ENCODE data around the gene ALKBH3. TPM values are rescaled to one million over a fixed set of nuclear protein-coding genes. Genes with fewer than 3 reads are reported as not detected.

ALKBH3 gene
- total RNA-seq, 4 donors from 2014 or later: 17.4 to 38.2 (median 24.6) TPM

GRCh38 chr11:43898574-43898973, 17.9 kb downstream of the ALKBH3 start:
- intact Hi-C loops (cut with DNase I): no loop called here
- 87% methylated on average over 7 of the region's 7 CpGs for WGBS

GRCh38 chr11:43899094-43899493, 18.5 kb downstream of the ALKBH3 start:
- Histone ChIP-seq H3K4me3 (no peak overlapping the region), H3K36me3 (peaks cover 41 to 89% (median 73%) of the 10 kb centered on the region in 4 donors), H3K9me3 (no peaks in the 10 kb centered on the region), H3K4me1 (peaks cover 0 to 3% (median 0%) of the 10 kb centered on the region in 4 donors), H3K27me3 (no peaks in the 10 kb centered on the region), H3K27ac (replicated peaks in 1 of 4) (no peak overlapping the region)
- 91% methylated on average over 13 of the region's 13 CpGs for whole genome bisulfite sequencing
- TF ChIP-seq EP300 (IDR thresholded peaks at IDR 0.05) (no peak), POLR2AphosphoS5 (IDR thresholded peaks at IDR 0.05) (no peak), CTCF (IDR thresholded peaks at IDR 0.05) (no peak), POLR2A (IDR thresholded peaks at IDR 0.05; ENCODE audit: low read depth) (no peak)
- no peak for DNase-seq (ENCODE audit: extremely low spot score)
- intact Hi-C loops (cut with DNase I): no loop called here

More at GRCh38 chr11:43898574-43898973, 17.9 kb downstream of the ALKBH3 start:
- no peaks in the 10 kb centered on the region for H3K9me3 ChIP-seq
- no peak overlapping the region for H3K4me3 ChIP-seq
- peaks cover 41 to 89% (median 73%) of the 10 kb centered on the region in 4 donors for H3K36me3 ChIP-seq
- no peak for DNase-seq (ENCODE audit: extremely low spot score)
- no peaks in the 10 kb centered on the region for H3K4me1 ChIP-seq
- H3K27me3 ChIP-seq: no peaks in the 10 kb centered on the region
- H3K27ac ChIP-seq (replicated peaks in 1 of 4): no peak overlapping the region
- TF ChIP-seq POLR2AphosphoS5 (IDR thresholded peaks at IDR 0.05) (no peak), POLR2A (IDR thresholded peaks at IDR 0.05; ENCODE audit: low read depth) (no peak), CTCF (IDR thresholded peaks at IDR 0.05) (no peak), EP300 (IDR thresholded peaks at IDR 0.05) (no peak)

- Histone ChIP-seq H3K4me3 (no peak overlapping the region), H3K27me3 (no peaks in the 10 kb centered on the region), H3K36me3 (peaks cover 41 to 68% (median 62%) of the 10 kb centered on the region in 4 donors), H3K4me1 (peaks cover 16 to 21% (median 16%) of the 10 kb centered on the region in 4 donors), H3K9me3 (no peaks in the 10 kb centered on the region), H3K27ac (replicated peaks in 1 of 4) (no peak overlapping the region)
- no peak for DNase-seq (ENCODE audit: extremely low spot score)
- intact Hi-C loops (cut with DNase I): no loop called here
- 93% methylated on average over 4 of the region's 4 CpGs for whole genome bisulfite sequencing
- TF ChIP-seq EP300 (IDR thresholded peaks at IDR 0.05): no peak
These were observed 20.9 kb downstream of the ALKBH3 start for GRCh38 chr11:43901551-43901950.

- H3K4me1 ChIP-seq: peaks cover 16 to 21% (median 16%) of the 10 kb centered on the region in 4 donors
- no peak overlapping the region for H3K4me3 ChIP-seq
- H3K27ac ChIP-seq (replicated peaks in 1 of 4): no peak overlapping the region
- no peak for TF ChIP-seq CTCF (IDR thresholded peaks at IDR 0.05)
- no peak for TF ChIP-seq POLR2AphosphoS5 (IDR thresholded peaks at IDR 0.05)
- no peak for TF ChIP-seq EP300 (IDR thresholded peaks at IDR 0.05)
- no peak for TF ChIP-seq POLR2A (IDR thresholded peaks at IDR 0.05; ENCODE audit: low read depth)
- 87% methylated on average over 2 of the region's 2 CpGs for WGBS
- no peak for DNase-seq (ENCODE audit: extremely low spot score)
- peaks cover 31 to 58% (median 47%) of the 10 kb centered on the region in 4 donors for H3K36me3 ChIP-seq
- H3K9me3 ChIP-seq: no peaks in the 10 kb centered on the region
- intact Hi-C loops (cut with DNase I): no loop called here
- no peaks in the 10 kb centered on the region for H3K27me3 ChIP-seq
These were observed 22.4 kb downstream of the ALKBH3 start for GRCh38 chr11:43903078-43903477.

GRCh38 chr11:43903969-43904368, 23.3 kb downstream of the ALKBH3 start:
- Histone ChIP-seq H3K27me3 (no peaks in the 10 kb centered on the region), H3K9me3 (no peaks in the 10 kb centered on the region), H3K36me3 (peaks cover 30 to 50% (median 38%) of the 10 kb centered on the region in 4 donors), H3K4me3 (no peak overlapping the region), H3K4me1 (peaks cover 16 to 21% (median 16%) of the 10 kb centered on the region in 4 donors), H3K27ac (replicated peaks in 1 of 4) (no peak overlapping the region)
- intact Hi-C loops (cut with DNase I): no loop called here
- WGBS: 98% methylated on average over 4 of the region's 4 CpGs
- DNase-seq (ENCODE audit: extremely low spot score): no peak
- TF ChIP-seq POLR2AphosphoS5 (IDR thresholded peaks at IDR 0.05) (no peak), CTCF (IDR thresholded peaks at IDR 0.05) (no peak), EP300 (IDR thresholded peaks at IDR 0.05) (no peak), POLR2A (IDR thresholded peaks at IDR 0.05; ENCODE audit: low read depth) (no peak)

Data from esophagus muscularis mucosa (tissue), 4 donors.